Choroid plexus epithelial cell (primary cell): ENCODE results near the gene SMOC1.

Source experiments
- DNase-seq: peaks from one replicate; pipeline ENCODE4 v3.0.0-alpha.2; 2010; ENCODE audit warnings: low read depth
- H3K4me3 ChIP-seq: 2 replicates; pipeline ENCODE4 v1.5.1; 2011; ENCODE audit warnings: low read depth, mild to moderate bottlenecking, control low read depth, low read length, moderate library complexity
- CTCF ChIP-seq: conservative IDR thresholded peaks from 2 replicates; pipeline ENCODE4 v1.5.1; 2011; ENCODE audit warnings: low read depth, mild to moderate bottlenecking, control low read depth, inconsistent platforms, low read length, moderate library complexity

The SMOC1 gene

GRCh38 chr14:70011708-70012107 lies 132.5 kb downstream of the SMOC1 start:
- H3K4me3 ChIP-seq = no peak overlapping the region
- no peak for DNase-seq
- TF ChIP-seq CTCF = no peak

- peak; percentile 66 for DNase-seq
- no peak overlapping the region for H3K4me3 ChIP-seq
- peak; percentile 98 for TF ChIP-seq CTCF
Observed at GRCh38 chr14:70013271-70013873, 134.2 kb downstream of the SMOC1 start.

- no peak overlapping the region for H3K4me3 ChIP-seq
- no peak for DNase-seq
- TF ChIP-seq CTCF = no peak
Observed at GRCh38 chr14:70014406-70015095, 135.3 kb downstream of the SMOC1 start.

- TF ChIP-seq CTCF = peak; percentile 6
- DNase-seq = no peak
- H3K4me3 ChIP-seq = no peak overlapping the region
Observed at GRCh38 chr14:70018230-70018629, 139.0 kb downstream of the SMOC1 start.

- DNase-seq = peak; percentile 90
- TF ChIP-seq CTCF = no peak
- H3K4me3 ChIP-seq = no peak overlapping the region
Observed at GRCh38 chr14:70018713-70019211, 139.5 kb downstream of the SMOC1 start.

GRCh38 chr14:70019695-70020094 lies 140.5 kb downstream of the SMOC1 start:
- DNase-seq = no peak
- no peak for TF ChIP-seq CTCF
- no peak overlapping the region for H3K4me3 ChIP-seq
